Keratinocyte (primary cell): Measurements from ENCODE around the gene CTNND2.

Source experiments
- CTCF ChIP-seq, 3 experiments: IDR thresholded peaks in 1 of 3; conservative IDR thresholded peaks in 1 of 3; optimal IDR thresholded peaks in 1 of 3; 2 replicates in 2 of 3; 3 replicates in 1 of 3; pipeline versions ENCODE3 to v1.5.1; 2011; ENCODE audit warnings: low read length in 3 of 3, mild to moderate bottlenecking in 3 of 3, moderate library complexity in 2 of 3, control low read depth in 1 of 3, inconsistent platforms in 1 of 3; ENCODE audit not compliant: insufficient read depth in 2 of 3; ENCODE audit errors: extremely low read depth in 1 of 3
- EZH2 ChIP-seq: IDR thresholded peaks from one replicate; pipeline ENCODE4 v1.6.1; 2012; ENCODE audit warnings: inconsistent platforms, mild to moderate bottlenecking, low read length, moderate library complexity

DNA sequence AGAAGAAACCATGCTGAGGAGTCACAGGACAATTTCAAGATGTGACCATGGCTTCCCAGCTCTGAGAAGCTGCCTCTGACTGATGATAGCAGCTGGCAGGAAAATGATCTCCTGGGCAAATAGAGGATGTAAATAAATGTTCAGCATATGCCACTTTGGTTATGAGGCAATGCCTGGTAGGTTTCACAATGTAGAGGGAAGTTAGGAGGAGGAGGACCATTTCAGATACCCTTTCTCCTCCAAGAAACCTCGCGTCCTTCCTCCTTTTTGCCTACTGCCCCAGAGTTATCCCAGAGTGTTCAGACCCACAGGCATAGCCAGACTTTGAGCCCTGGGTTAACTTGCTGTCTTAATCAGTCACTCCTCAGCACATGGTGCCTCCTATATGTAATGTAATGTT, 601.6 kb downstream of the CTNND2 start:
- TF ChIP-seq CTCF (optimal IDR thresholded peaks at IDR 0.05 in 1 of 3, IDR thresholded peaks at IDR 0.05 in 1 of 3, conservative IDR thresholded peaks at IDR 0.05 in 1 of 3; ENCODE audit: extremely low read depth in 1 of 3, insufficient read depth in 2 of 3, low read length in 3 of 3) = no peak
- no peak for TF ChIP-seq EZH2
